ENCODE data around the gene CAMK1G.

Gene CAMK1G

GRCh38 chr1:209620487-209620884 is 37.0 kb downstream of the CAMK1G start:
- DNase-seq = no peak

GRCh38 chr1:209621286-209621685 is 37.8 kb downstream of the CAMK1G start:
- no peak for DNase-seq

- DNase-seq = no peak
These were observed 38.5 kb downstream of the CAMK1G start for GRCh38 chr1:209621741-209622655.

GRCh38 chr1:209622841-209623829 is 39.6 kb downstream of the CAMK1G start:
- DNase-seq = no peak

- DNase-seq = no peak
These were observed 41.3 kb downstream of the CAMK1G start for GRCh38 chr1:209624558-209625549.

GRCh38 chr1:209625791-209626285 is 42.3 kb downstream of the CAMK1G start:
- DNase-seq = no peak

- no peak for DNase-seq
These were observed 43.0 kb downstream of the CAMK1G start for GRCh38 chr1:209626346-209627026.

GRCh38 chr1:209627027-209627731 is 43.7 kb downstream of the CAMK1G start:
- DNase-seq = no peak

GRCh38 chr1:209627732-209628196 is 44.2 kb downstream of the CAMK1G start:
- peak; percentile 93 for DNase-seq

GRCh38 chr1:209628618-209629299 is 45.2 kb downstream of the CAMK1G start:
- DNase-seq = no peak

- no peak for DNase-seq
These were observed 46.3 kb downstream of the CAMK1G start for GRCh38 chr1:209629621-209630382.

- DNase-seq = no peak
These were observed 47.1 kb downstream of the CAMK1G start for GRCh38 chr1:209630383-209631225.

GRCh38 chr1:209633335-209633997 is 50.0 kb downstream of the CAMK1G start:
- no peak for DNase-seq

GRCh38 chr1:209634005-209634737 is 50.7 kb downstream of the CAMK1G start:
- no peak for DNase-seq

GRCh38 chr1:209635850-209636249 is 52.3 kb downstream of the CAMK1G start:
- no peak for DNase-seq

- DNase-seq = no peak
These were observed 58.3 kb downstream of the CAMK1G start for GRCh38 chr1:209641832-209642172.

GRCh38 chr1:209642816-209643215 is 59.3 kb downstream of the CAMK1G start:
- DNase-seq = no peak

All from islet precursor cell (in vitro differentiated cells).